HCT116 (cell line): ENCODE results near the gene NRTN. TPM values are rescaled to one million over a fixed set of nuclear protein-coding genes. Genes with fewer than 3 reads are reported as not detected.

Experiments
- ATAC-seq: fragments of 200-7000 bp; cut with Tn5 transposase; 2 replicates; pipeline ENCODE4 v1.9.1; 2020; ENCODE audit warnings: mild to moderate bottlenecking, moderate library complexity
- BruUV-seq: library from RNA; stranded (reverse); fragments of 400-500 nt; replicated peaks from 2 replicates; lab custom pipeline; 2021; lab: Mats Ljungman, UMichigan
- CTCF ChIA-PET: fragments of 300-600 bp; sonication (Branson Sonifier 250); formaldehyde crosslinking; loops from one replicate; lab custom pipeline; 2021; ENCODE audit warnings: antibody characterized with exemption; lab: Charles Lee
- POLR2A ChIA-PET: fragments of 300-600, 350-600 bp; sonication (Branson Sonifier 250); formaldehyde crosslinking; loops from one replicate; lab custom pipeline; 2021; ENCODE audit warnings: antibody characterized with exemption; lab: Charles Lee
- RAD21 ChIA-PET, 2 experiments: fragments of 300-600 bp; sonication (Branson Sonifier 250); formaldehyde crosslinking; loops; one replicate each; lab custom pipeline; 2023; ENCODE audit warnings: low total read pairs in 2 of 2; ENCODE audit not compliant: uncharacterized antibody in 2 of 2, unreplicated experiment in 2 of 2, low non-redundant PET in 1 of 2; lab: Charles Lee
- DNase-seq: peaks from one replicate; pipeline ENCODE4 v3.0.0-alpha.2; 2010; ENCODE audit warnings: low read depth, low spot score
- H2AFZ ChIP-seq: fragments of 200-600 bp; shearing (Covaris generic), sonication (generic); 2 replicates; pipeline ENCODE4 v1.6.1; 2017; ENCODE audit warnings: low read depth, mixed run types, mixed read lengths, antibody characterized with exemption, low read length; ENCODE audit not compliant: poor library complexity, severe bottlenecking
- H3K27ac ChIP-seq: 2 replicates; pipeline ENCODE4 v1.5.1; 2012; ENCODE audit warnings: low read depth, low read length
- H3K27me3 ChIP-seq: fragments of 200-600 bp; sonication (generic); 2 replicates; pipeline ENCODE4 v1.6.1; 2016; ENCODE audit warnings: mixed run types, low read length, mixed read lengths; ENCODE audit not compliant: insufficient read depth
- H3K36me3 ChIP-seq, 2 experiments: fragments of 200-500 bp in 1 of 2; fragments of 200-600 bp in 1 of 2; sonication (Bioruptor generic) in 1 of 2; sonication (generic) in 1 of 2; 2 replicates each; pipeline versions ENCODE4 v1.5.1 to v1.6.1; 2014 to 2016; ENCODE audit warnings: low read length in 2 of 2, inconsistent platforms in 1 of 2, mixed read lengths in 1 of 2, mixed run types in 1 of 2; ENCODE audit not compliant: insufficient read depth in 2 of 2, control insufficient read depth in 1 of 2
- H3K4me1 ChIP-seq, 2 experiments: fragments of 200-600 bp in 1 of 2; sonication (generic) in 1 of 2; 2 replicates each; pipeline versions ENCODE4 v1.5.1 to v1.6.1; 2012 to 2017; ENCODE audit warnings: low read length in 2 of 2, inconsistent platforms in 1 of 2, mild to moderate bottlenecking in 1 of 2, mixed read lengths in 1 of 2, mixed run types in 1 of 2, moderate library complexity in 1 of 2; ENCODE audit not compliant: insufficient read depth in 2 of 2, control insufficient read depth in 1 of 2
- H3K4me2 ChIP-seq: fragments of 200-600 bp; sonication (generic); 2 replicates; pipeline ENCODE4 v1.6.1; 2017; ENCODE audit warnings: mixed run types, low read length, mixed read lengths
- H3K4me3 ChIP-seq, 2 experiments: fragments of 200-600 bp in 1 of 2; sonication (generic) in 1 of 2; replicated peaks in 1 of 2; 2 replicates each; pipeline ENCODE4 v1.5.1; 2011 to 2016; ENCODE audit warnings: low read length in 2 of 2, control low read depth in 1 of 2, low read depth in 1 of 2, mild to moderate bottlenecking in 1 of 2, mixed read lengths in 1 of 2, mixed run types in 1 of 2
- H3K79me2 ChIP-seq: fragments of 200-600 bp; sonication (generic); 2 replicates; pipeline ENCODE4 v1.6.1; 2017; ENCODE audit warnings: mild to moderate bottlenecking, mixed run types, low read length, moderate library complexity, mixed read lengths; ENCODE audit not compliant: insufficient read depth
- H3K9ac ChIP-seq: fragments of 200-600 bp; sonication (generic); 2 replicates; pipeline ENCODE4 v1.6.1; 2016; ENCODE audit warnings: low read length, mixed read lengths
- H3K9me2 ChIP-seq: fragments of 200-600 bp; sonication (generic), shearing (Covaris generic); 2 replicates; pipeline ENCODE4 v1.6.1; 2017; ENCODE audit warnings: mixed run types, mild to moderate bottlenecking, moderate library complexity; ENCODE audit not compliant: insufficient read depth
- H3K9me3 ChIP-seq, 2 experiments: fragments of 200-500 bp in 1 of 2; fragments of 200-600 bp in 1 of 2; sonication (Bioruptor generic) in 1 of 2; sonication (generic) in 1 of 2; 2 replicates each; pipeline ENCODE4 v1.6.1; 2014 to 2017; ENCODE audit warnings: low read length in 2 of 2, mixed read lengths in 2 of 2, inconsistent platforms in 1 of 2, low read depth in 1 of 2, mild to moderate bottlenecking in 1 of 2, mixed run types in 1 of 2, moderate library complexity in 1 of 2; ENCODE audit not compliant: control insufficient read depth in 1 of 2, insufficient read depth in 1 of 2
- H4K20me1 ChIP-seq: fragments of 200-600 bp; sonication (generic), shearing (Covaris generic); 2 replicates; pipeline ENCODE4 v1.6.1; 2017; ENCODE audit warnings: mixed run types, mild to moderate bottlenecking, moderate library complexity; ENCODE audit not compliant: insufficient read depth
- CEBPB ChIP-seq: IDR thresholded peaks from 2 replicates; pipeline ENCODE4 v1.6.1; 2012; ENCODE audit warnings: low read depth
- EGR1 ChIP-seq: IDR thresholded peaks from 2 replicates; pipeline ENCODE4 v1.6.1; 2012; ENCODE audit warnings: low read depth
- ELF1 ChIP-seq: IDR thresholded peaks from 2 replicates; pipeline ENCODE4 v1.6.1; 2012; ENCODE audit warnings: low read depth, borderline replicate concordance
- EZH2 ChIP-seq: fragments of 200-600 bp; sonication (generic); IDR thresholded peaks from 2 replicates; pipeline ENCODE4 v1.6.1; 2017; ENCODE audit warnings: antibody characterized with exemption, mixed run types
- POLR2A ChIP-seq: IDR thresholded peaks from 2 replicates; pipeline ENCODE4 v1.7.0; 2011; ENCODE audit warnings: borderline replicate concordance; ENCODE audit not compliant: insufficient read depth, insufficient read length; ENCODE audit errors: extremely low read depth
- POLR2AphosphoS5 ChIP-seq: IDR thresholded peaks from 2 replicates; pipeline ENCODE4 v1.6.1; 2011; ENCODE audit warnings: mild to moderate bottlenecking, low read depth, low read length, moderate library complexity
- RAD21 ChIP-seq: IDR thresholded peaks from 2 replicates; pipeline ENCODE4 v1.6.1; 2012; ENCODE audit warnings: low read depth, mild to moderate bottlenecking
- SIN3A ChIP-seq: IDR thresholded peaks from 2 replicates; pipeline ENCODE4 v1.6.1; 2012; ENCODE audit warnings: low read depth
- YY1 ChIP-seq: IDR thresholded peaks from 2 replicates; pipeline ENCODE4 v1.6.1; 2011; ENCODE audit warnings: low read length, low read depth, moderate library complexity, mild to moderate bottlenecking; ENCODE audit not compliant: insufficient replicate concordance; ENCODE audit errors: extremely low read depth
- intact Hi-C: fragments of 100-400 bp; cut with micrococcal nuclease; formaldehyde crosslinking; loops from 2 replicates; pipeline ENCODE4 v1.10.0; 2022
- total RNA-seq: library from RNA; stranded (reverse); gene quantifications from one replicate; pipeline ENCODE4 v1.2.1, GENCODE V29; 2021; ENCODE audit not compliant: unreplicated experiment
- TF ChIP-seq, protein P1 (sequence below): IDR thresholded peaks from 2 replicates; pipeline ENCODE4 v1.6.1; 2012
- TF ChIP-seq, protein P2 (sequence below): IDR thresholded peaks from 2 replicates; pipeline ENCODE4 v1.6.1; 2011; ENCODE audit warnings: mild to moderate bottlenecking, low read length, moderate library complexity; ENCODE audit not compliant: insufficient replicate concordance; ENCODE audit errors: extremely low read depth

Gene NRTN
- total RNA-seq, 1 experiment from 2014 or later: 11.5 TPM

DNA sequence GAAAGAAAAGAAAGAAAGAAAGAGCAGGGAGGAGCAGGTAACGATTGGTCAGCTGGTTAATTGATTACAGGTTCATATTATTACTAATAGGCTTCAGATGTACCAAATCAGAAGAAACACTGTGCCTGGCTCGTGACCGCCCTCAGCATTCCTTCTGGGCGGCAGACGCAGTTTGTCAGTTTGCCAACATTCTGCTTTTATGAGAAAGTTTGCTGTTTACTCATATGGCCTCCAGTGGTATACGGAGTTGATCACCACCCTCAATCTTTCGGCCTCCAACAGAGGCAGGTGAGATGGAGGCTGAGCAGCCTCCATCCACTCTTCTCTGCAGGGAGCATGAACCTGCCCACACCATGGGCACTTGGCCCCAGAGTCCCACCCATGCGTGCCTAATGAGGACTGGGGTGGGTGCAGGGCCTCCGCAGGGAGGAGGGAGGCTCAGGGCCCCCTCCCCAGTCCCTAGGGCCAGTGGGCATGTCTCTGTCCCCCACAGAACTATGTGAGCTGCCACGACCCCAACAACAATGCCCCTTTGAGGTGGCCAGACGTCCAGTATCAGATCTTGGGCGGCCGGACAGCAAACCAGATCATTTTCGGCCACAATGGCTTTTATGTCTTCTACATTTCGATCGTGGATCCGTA, 29.1 kb upstream of the NRTN start:
- H3K4me2 ChIP-seq: no peak overlapping the region
- no TSS peak for BruUV-seq
- H3K9me2 ChIP-seq: no peaks in the 10 kb centered on the region
- H3K9me3 ChIP-seq: no peaks in the 10 kb centered on the region
- H3K79me2 ChIP-seq: no peaks in the 10 kb centered on the region
- RAD21 ChIA-PET: interaction anchor here in 1 of 2 experiments (0.6 kb wide), 1 partner anchor 18 kb away, joined by 3 read pairs; no protein-coding TSS in a partner anchor
- no peak overlapping the region for H3K4me3 ChIP-seq
- ATAC-seq: no peak
- CTCF ChIA-PET: interaction anchor here (2.1 to 3.1 kb wide), 2 partner anchors 18 to 28 kb away, joined by 8 to 20 read pairs; no protein-coding TSS in a partner anchor
- no peak overlapping the region for H2AFZ ChIP-seq
- no peak overlapping the region for H3K27ac ChIP-seq
- TF ChIP-seq EZH2 (no peak), POLR2A (no peak), RAD21 (no peak), POLR2AphosphoS5 (no peak), EGR1 (no peak), ELF1 (no peak), SIN3A (no peak), YY1 (no peak), CEBPB (no peak)
- TF ChIP-seq, protein P1, sequence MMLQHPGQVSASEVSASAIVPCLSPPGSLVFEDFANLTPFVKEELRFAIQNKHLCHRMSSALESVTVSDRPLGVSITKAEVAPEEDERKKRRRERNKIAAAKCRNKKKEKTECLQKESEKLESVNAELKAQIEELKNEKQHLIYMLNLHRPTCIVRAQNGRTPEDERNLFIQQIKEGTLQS: no peak
- TF ChIP-seq, protein P2, sequence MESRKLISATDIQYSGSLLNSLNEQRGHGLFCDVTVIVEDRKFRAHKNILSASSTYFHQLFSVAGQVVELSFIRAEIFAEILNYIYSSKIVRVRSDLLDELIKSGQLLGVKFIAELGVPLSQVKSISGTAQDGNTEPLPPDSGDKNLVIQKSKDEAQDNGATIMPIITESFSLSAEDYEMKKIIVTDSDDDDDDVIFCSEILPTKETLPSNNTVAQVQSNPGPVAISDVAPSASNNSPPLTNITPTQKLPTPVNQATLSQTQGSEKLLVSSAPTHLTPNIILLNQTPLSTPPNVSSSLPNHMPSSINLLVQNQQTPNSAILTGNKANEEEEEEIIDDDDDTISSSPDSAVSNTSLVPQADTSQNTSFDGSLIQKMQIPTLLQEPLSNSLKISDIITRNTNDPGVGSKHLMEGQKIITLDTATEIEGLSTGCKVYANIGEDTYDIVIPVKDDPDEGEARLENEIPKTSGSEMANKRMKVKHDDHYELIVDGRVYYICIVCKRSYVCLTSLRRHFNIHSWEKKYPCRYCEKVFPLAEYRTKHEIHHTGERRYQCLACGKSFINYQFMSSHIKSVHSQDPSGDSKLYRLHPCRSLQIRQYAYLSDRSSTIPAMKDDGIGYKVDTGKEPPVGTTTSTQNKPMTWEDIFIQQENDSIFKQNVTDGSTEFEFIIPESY: no peak
- DNase-seq: no peak
- H4K20me1 ChIP-seq: no peaks in the 10 kb centered on the region
- no peaks in the 10 kb centered on the region for H3K27me3 ChIP-seq
- H3K9ac ChIP-seq: no peak overlapping the region
- POLR2A ChIA-PET: interaction anchor here (1.2 kb wide), 1 partner anchor 52 kb away, joined by 3 read pairs; no protein-coding TSS in a partner anchor
- H3K4me1 ChIP-seq: peaks cover 0 to 11% of the 10 kb centered on the region in 2 experiments; a peak in 3 of 4 replicates
- intact Hi-C loops: no loop called here
- H3K36me3 ChIP-seq: no peaks in the 10 kb centered on the region
